Myometrial cell (primary cell): ENCODE results near the gene CAST. TPM values are rescaled to one million over a fixed set of nuclear protein-coding genes. Genes with fewer than 3 reads are reported as not detected.

Experiments
- total RNA-seq: library from RNA; depleted of rRNA; stranded (reverse); fragments of >200 nt; gene quantifications from 2 replicates; pipeline ENCODE4 v1.2.3, GENCODE V29; 2015

CAST gene, protein sequence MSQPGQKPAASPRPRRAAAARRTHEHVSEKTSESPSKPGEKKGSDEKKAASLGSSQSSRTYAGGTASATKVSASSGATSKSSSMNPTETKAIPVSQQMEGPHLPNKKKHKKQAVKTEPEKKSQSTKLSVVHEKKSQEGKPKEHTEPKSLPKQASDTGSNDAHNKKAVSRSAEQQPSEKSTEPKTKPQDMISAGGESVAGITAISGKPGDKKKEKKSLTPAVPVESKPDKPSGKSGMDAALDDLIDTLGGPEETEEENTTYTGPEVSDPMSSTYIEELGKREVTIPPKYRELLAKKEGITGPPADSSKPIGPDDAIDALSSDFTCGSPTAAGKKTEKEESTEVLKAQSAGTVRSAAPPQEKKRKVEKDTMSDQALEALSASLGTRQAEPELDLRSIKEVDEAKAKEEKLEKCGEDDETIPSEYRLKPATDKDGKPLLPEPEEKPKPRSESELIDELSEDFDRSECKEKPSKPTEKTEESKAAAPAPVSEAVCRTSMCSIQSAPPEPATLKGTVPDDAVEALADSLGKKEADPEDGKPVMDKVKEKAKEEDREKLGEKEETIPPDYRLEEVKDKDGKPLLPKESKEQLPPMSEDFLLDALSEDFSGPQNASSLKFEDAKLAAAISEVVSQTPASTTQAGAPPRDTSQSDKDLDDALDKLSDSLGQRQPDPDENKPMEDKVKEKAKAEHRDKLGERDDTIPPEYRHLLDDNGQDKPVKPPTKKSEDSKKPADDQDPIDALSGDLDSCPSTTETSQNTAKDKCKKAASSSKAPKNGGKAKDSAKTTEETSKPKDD
- total RNA-seq, result 127 and 172 TPM in 2 replicates

DNA sequence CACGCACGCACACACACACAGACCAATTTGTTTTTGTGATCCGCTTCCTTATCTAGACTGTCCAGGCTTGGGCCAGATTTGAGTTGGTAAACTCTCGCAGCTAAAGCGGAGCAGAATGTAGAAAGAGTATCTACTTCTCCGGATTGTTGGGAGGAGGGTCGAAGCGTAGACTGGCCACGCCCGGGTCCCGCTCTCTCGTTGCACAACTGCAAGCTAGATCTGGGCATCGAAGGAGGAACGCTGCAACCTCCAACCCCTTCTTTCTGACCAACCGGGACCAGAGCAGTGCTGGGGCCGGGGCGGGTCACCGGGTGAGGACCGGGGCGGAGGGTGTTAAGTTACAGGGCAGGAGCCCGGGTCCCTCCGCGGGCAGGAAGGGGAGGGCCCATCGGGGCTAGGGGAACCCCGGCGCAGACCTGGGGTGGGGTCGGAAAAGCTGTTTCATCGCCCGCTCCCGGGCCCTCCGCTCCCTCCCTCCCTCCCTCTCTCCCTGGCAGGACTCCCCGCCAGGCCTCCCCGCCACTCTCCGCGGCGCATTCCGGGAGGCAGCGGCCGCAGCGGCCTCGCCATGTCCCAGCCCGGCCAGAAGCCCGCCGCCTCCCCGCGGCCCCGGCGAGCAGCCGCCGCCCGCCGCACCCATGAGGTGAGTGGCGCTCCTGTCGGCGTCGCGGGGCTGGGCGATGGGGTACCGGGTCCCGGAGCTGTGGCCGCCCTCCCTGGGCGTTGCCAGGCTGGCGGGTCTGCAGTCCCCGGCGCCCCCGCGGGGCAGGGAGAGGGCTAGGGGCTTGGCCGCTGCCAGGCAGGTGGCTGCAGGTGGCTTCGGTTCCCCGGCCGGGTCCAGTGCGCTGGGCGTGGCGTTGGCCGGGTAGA is at the start of gene CAST:
TSS of gene CAST (plus strand) at position 522 of the 870 bp plus-strand sequence. CDS start at position 569, 47 bp downstream.

Other genes starting within 250 kb of the CAST start
- under 0.01 and 0.58 TPM in 2 replicates for gene PCSK1, start 229.1 kb upstream of the CAST start, total RNA-seq
- gene ERAP1, start 145.6 kb downstream of the CAST start, total RNA-seq, result 24.1 and 36.9 TPM in 2 replicates
- gene ERAP2, start 214.1 kb downstream of the CAST start, total RNA-seq, result 2.0 and 8.0 TPM in 2 replicates